Measurements from ENCODE around the gene UBFD1.
"Not testable (repeated sequence)": the region's sequence is repeated elsewhere in the genome, so short reads cannot be mapped to it uniquely, and the experiment has no call there.

Gene UBFD1, protein sequence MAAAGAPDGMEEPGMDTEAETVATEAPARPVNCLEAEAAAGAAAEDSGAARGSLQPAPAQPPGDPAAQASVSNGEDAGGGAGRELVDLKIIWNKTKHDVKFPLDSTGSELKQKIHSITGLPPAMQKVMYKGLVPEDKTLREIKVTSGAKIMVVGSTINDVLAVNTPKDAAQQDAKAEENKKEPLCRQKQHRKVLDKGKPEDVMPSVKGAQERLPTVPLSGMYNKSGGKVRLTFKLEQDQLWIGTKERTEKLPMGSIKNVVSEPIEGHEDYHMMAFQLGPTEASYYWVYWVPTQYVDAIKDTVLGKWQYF

DNA sequence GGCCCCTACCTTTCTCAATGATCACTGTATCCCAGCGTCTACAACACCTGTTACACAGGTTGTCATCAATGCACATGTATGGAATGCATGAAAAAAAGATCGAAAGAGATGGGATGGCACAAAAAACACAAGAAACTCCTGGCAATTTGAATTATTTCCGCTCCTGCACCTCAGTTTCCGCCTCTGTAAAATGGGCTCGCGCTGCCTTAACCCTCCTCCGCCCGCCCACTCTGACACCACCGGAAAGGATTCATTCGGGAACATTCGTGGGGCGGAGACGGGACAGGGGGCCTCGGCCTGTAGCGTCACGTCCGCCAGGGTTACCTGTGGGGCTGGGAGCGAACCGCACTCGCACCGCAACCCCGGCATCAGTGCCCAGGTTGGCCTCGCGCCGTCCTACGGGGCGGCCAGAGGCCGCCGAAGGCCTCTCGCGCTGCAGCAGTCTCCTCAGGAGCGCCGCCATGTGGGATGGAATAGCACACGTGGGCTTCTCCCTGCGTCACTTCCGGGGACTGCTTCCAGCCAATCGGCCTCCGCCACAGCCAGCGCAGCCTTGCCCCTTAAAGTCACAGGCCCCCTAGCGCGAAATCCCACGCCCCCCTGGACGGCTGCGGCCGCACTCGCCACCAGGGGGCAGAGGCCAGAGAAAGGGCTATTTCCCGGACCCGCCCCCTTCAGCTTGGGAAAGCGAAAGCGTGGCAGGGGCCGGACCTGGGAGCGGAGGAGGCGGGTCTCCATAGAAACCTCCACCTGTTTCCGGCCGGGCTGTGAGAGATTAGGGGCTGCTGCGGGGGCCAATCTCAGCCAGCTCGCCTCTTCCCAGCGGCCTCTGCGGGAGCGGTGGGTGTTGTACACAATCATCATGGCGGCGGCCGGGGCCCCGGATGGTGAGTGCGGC, at the start of gene UBFD1, which contains the start of gene EARS2:
UBFD1 (plus strand) TSS at position 847 of the 898 bp plus-strand sequence; CDS start at position 863, 16 bp downstream.
EARS2 (minus strand) TSS at position 470 of the 898 bp plus-strand sequence; CDS start at position 463, 7 bp downstream.
- in situ Hi-C loops (cut with HindIII; ENCODE audit: low pct_unique_long_range_greater_than_20kb, low sequenced_read_pairs) = no loop called here
- peak; percentile 90 to 99 for DNase-seq (ENCODE audit: low read depth in 1 of 2, low spot score in 1 of 2)
- no peak for TF ChIP-seq JUND (IDR thresholded peaks at IDR 0.05; ENCODE audit: low read depth)

DNA sequence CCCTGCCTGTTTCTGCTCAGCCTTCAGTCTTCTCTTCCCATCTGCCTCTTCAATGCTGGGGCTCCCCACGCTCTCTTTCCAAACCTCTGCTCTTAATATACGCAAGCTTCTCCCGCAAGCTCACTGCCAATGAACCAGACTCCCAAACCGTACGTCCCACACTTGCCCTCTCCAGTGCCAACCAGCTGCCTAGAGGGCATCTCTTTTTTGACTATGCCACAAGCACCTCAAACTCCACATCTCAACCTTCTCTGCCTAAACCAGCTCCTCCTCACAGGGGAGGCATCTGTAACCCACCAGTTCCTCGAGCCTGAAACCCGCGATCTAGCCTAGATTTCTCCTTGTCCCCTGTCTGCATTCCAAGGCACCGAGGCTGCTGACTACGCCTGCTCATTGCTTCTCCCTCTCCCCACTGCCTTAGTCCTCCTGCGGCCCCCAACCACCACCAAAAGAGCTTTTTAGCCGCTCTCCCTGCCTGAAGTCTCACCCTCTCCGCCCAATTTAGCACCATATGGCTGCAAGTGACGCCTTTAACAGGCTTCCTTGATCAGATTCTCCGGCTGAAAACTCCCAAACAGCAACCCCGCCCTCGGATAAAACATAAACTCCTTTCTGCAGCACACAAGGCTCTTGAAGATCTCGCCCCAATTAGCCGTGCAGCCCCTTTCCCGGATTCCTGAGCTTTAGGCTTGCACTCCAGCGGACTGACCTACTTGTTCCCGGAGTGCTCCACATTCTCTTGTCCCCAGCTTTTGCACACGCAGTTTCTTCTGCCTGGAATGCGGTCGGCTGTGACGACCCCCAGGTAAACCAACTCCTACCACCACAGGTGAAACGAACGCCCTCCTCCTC, 48.7 kb upstream of the UBFD1 start:
- no peak for TF ChIP-seq JUND (IDR thresholded peaks at IDR 0.05; ENCODE audit: low read depth)
- peak in 1 of 2 experiments; percentile 16 for DNase-seq (ENCODE audit: low read depth in 1 of 2, low spot score in 1 of 2)
- in situ Hi-C loops (cut with HindIII; ENCODE audit: low pct_unique_long_range_greater_than_20kb, low sequenced_read_pairs) = no loop called here

DNA sequence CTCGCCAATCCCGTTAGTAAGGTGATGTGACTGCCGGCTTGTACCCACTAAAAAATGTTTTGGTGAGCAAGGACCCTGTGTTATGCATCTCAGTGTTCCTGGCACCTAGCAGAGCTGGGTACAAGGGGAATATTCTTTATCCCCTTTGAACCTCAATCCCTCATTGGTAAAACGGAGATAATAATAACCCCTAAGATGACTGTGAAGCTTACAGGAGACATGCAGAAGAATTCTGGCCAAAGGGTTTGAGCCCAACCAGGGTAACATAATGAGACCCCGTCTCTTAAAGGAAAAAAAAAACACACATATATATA, 48.1 kb upstream of the UBFD1 start:
- no peak for TF ChIP-seq JUND (IDR thresholded peaks at IDR 0.05; ENCODE audit: low read depth)
- DNase-seq (ENCODE audit: low read depth in 1 of 2, low spot score in 1 of 2) = no peak
- in situ Hi-C loops (cut with HindIII; ENCODE audit: low pct_unique_long_range_greater_than_20kb, low sequenced_read_pairs) = no loop called here

DNA sequence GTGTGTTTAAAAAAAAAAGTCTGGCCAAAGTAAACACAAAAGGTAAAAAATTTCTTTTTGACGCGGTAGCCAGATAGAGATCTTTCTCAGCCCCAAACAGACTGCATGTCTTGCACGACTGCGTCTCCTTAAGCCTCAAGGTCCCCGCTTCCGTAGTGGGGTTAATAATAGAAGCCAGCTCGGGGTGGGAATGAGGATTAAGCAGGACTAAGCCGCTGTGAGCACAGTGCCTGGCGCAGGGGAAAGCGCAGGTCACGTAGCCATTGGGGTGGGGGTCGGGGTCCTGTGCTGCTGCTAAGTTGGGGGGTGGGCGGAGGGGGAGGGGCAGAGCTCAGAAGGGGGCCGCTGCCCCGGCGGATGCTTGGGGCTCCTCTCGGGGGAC, 47.8 kb upstream of the UBFD1 start:
- DNase-seq (ENCODE audit: low read depth in 1 of 2, low spot score in 1 of 2) = peak in 1 of 2 experiments; percentile 43
- in situ Hi-C loops (cut with HindIII; ENCODE audit: low pct_unique_long_range_greater_than_20kb, low sequenced_read_pairs) = no loop called here

DNA sequence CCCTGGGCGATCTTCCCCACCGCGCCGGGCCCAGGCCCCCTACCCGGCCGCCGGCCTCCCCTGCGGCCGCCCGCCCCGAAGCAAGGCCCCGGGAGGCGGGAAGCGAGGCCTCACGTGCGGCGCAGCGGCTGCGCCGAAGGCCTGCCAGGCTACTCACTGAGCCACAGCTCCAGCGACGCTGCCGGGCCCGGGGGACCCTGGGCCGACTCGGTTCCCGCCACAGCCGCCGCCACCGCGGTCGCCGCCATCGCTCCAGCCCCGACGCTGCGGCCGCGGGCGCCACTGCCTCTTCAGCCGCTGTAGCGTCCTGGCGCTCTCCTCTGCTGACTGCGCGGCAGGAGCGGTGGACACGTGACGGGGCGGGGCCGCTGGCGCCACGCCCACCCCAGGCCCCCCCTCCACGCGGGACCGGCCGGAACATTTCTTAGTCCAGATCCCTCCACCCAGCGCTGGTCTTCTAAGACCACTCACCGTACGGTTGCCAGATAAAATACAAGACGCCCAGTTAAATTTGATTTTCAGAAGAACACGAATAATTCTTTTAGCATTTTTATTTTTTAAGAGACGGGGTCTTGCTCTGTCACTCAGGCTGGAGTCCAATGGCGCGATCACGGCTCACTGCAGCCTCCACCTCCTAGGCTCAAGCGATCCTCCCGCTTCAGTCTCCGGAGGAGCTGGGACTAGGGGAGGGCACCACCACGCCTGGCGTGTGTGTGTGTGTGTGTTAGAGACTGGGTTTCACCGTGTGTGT, 47.2 kb upstream of the UBFD1 start, which contains the start of gene GGA2:
GGA2 (minus strand) TSS at position 331 of the 751 bp plus-strand sequence; CDS start at position 248, 83 bp downstream.
- no peak for TF ChIP-seq JUND (IDR thresholded peaks at IDR 0.05; ENCODE audit: low read depth)
- DNase-seq (ENCODE audit: low read depth in 1 of 2, low spot score in 1 of 2) = peak; percentile 84 to 88
- in situ Hi-C loops (cut with HindIII; ENCODE audit: low pct_unique_long_range_greater_than_20kb, low sequenced_read_pairs) = no loop called here

More for the DNA sequence above, 47.8 kb upstream of the UBFD1 start:
- no peak for TF ChIP-seq JUND (IDR thresholded peaks at IDR 0.05; ENCODE audit: low read depth)

DNA sequence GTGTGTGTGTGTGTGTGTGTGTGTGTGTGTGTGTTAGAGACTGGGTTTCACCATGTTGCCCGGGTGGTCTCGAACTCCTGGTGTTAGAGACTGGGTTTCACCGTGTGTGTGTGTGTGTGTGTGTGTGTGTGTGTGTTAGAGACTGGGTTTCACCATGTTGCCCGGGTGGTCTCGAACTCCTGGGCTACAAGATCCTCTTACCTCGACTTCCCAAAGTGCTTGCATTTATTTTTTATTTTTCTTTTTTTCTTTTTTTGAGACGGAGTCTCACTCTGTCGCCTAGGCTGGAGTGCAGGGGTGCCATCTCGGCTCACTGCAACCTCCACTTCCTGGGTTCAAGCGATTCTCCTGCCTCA, 46.6 kb upstream of the UBFD1 start:
- DNase-seq (ENCODE audit: low read depth in 1 of 2, low spot score in 1 of 2); in situ Hi-C loops (cut with HindIII; ENCODE audit: low pct_unique_long_range_greater_than_20kb, low sequenced_read_pairs): not testable (repeated sequence)

DNA sequence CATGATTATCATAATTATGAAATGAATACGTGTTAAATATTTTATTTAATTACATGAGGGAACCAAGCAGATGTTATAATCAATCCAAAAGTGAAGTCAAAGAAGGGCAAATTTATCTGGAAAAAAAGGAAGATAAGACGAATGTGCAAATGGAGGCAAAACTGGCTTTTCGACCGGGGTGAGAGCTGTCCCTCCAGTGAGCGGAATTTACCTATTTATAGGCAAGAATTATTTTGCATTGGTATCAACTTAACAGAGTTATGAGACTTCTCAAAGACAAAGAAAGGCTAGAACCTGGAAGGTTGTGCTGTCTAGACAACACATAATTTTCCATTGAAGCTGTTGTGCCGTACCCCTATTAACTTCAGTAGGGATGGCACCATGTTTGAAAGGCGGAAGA, 45.8 kb upstream of the UBFD1 start:
- no peak for DNase-seq (ENCODE audit: low read depth in 1 of 2, low spot score in 1 of 2)
- in situ Hi-C loops (cut with HindIII; ENCODE audit: low pct_unique_long_range_greater_than_20kb, low sequenced_read_pairs) = no loop called here
- TF ChIP-seq JUND (IDR thresholded peaks at IDR 0.05; ENCODE audit: low read depth) = no peak

DNA sequence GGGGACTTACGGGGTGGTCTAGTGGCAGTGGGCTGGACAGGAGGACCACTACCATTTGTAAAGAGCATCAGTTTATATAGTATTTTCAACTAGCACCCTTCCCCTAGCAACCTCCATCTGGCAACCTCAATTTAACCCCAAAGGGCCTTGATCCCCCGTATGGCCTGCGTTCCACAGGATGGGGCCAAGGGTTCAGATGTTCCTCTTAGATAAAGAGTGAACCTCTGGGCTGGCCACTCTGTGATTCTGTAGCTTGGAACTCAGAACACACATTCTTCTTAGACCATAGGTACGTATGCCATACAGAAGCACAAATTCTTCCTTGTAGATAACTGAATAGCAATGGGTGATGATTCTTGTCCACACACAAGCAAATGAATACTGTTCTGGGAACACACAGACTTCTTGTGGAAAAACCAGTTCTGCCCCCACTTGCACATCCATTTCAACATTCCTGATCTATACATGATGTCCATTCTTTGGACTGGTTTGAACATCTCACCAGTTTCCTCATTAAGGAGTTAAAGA, 45.3 kb upstream of the UBFD1 start:
- TF ChIP-seq JUND (IDR thresholded peaks at IDR 0.05; ENCODE audit: low read depth) = no peak
- in situ Hi-C loops (cut with HindIII; ENCODE audit: low pct_unique_long_range_greater_than_20kb, low sequenced_read_pairs) = no loop called here
- peak in 1 of 2 experiments; percentile 30 for DNase-seq (ENCODE audit: low read depth in 1 of 2, low spot score in 1 of 2)

DNA sequence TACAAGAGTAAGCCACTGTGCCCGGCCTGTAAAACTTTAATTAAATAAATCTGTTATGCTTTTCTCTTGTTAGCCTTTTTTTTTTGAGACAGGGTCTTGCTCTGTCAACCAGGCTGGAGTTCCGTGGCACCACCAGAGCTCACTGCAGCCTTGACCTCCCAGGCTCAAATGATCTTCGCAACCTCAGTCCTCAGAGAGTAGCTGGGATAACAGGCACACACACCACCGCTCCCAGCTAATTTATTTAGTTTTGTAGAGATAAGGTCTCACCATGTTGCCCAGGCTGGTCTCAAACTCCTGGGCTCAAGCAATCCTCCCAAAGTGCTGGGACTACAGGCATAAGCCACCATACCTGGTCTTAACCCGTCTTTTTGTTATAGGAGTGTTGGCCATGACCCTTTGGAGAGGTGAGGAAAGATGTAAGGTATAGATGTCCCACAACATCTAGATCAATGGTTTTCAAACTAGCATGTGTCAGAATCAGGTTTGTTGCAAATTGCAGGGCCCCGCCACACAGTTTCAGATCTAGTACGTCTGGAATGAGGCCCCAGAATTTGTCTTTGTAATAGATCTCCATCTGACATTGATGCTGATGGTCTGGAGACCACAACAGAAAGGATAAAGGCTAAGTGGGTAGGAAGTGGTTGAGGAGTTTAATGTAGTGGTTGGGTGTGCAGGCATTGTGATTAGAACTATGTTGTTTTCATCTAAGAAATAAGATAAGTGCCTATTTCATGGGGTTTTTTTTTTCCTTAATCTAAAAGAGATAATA, 43.0 kb upstream of the UBFD1 start:
- DNase-seq (ENCODE audit: low read depth in 1 of 2, low spot score in 1 of 2) = no peak
- no peak for TF ChIP-seq JUND (IDR thresholded peaks at IDR 0.05; ENCODE audit: low read depth)
- in situ Hi-C loops (cut with HindIII; ENCODE audit: low pct_unique_long_range_greater_than_20kb, low sequenced_read_pairs) = no loop called here

DNA sequence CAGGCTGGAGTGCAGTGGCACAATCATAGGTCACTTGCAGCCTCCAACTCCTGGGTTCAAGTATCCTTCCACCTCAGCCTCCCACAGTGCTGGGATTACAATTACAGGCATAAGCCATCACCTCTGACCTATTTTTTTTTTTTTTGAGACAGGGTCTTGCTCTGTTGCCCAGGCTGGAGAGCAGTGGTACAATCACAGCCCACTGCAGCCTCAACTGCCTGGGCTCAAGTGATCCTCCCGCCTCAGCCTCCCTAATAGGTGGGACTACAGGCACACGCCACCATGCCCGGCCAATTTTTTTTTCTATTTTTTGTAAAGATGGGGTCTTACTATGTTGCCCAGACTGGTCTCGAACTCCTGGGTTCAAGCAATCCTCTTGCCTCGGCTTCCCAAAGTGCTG, 41.6 kb upstream of the UBFD1 start:
- in situ Hi-C loops (cut with HindIII; ENCODE audit: low pct_unique_long_range_greater_than_20kb, low sequenced_read_pairs) = no loop called here
- no peak for TF ChIP-seq JUND (IDR thresholded peaks at IDR 0.05; ENCODE audit: low read depth)
- no peak for DNase-seq (ENCODE audit: low read depth in 1 of 2, low spot score in 1 of 2)
